ENCODE results near the gene MSRB3. TPM values are rescaled to one million over a fixed set of nuclear protein-coding genes. Genes with fewer than 3 reads are reported as not detected.

MSRB3 gene
- total RNA-seq: 40.6 and 44.5 TPM in 2 replicates

GRCh38 chr12:65278576-65279368, at the start of gene MSRB3:
MSRB3 (plus strand) TSS chr12:65278683; CDS start chr12:65308580, 29,897 bp downstream.

Other genes starting within 250 kb of the MSRB3 start
- gene WIF1, start 157.4 kb upstream of the MSRB3 start, total RNA-seq: not detected in 2 replicates
- gene LEMD3, start 109.1 kb upstream of the MSRB3 start, total RNA-seq: 27.4 and 28.2 TPM in 2 replicates